Heart left ventricle (tissue), 16 donors: ENCODE measurements around the gene PSMD13. TPM values are rescaled to one million over a fixed set of nuclear protein-coding genes. Genes with fewer than 3 reads are reported as not detected.

Experiments used
- ATAC-seq, 4 donors: fragments of 200-7000 bp; cut with Tn5 transposase; one replicate each; pipeline ENCODE4 v1.9.1; 2020 to 2022; ENCODE audit warnings: moderate library complexity in 4 of 4, mild to moderate bottlenecking in 3 of 4, moderate number of reproducible peaks in 1 of 4
- DNase-seq, 5 donors: peaks; one replicate each; pipeline ENCODE4 v3.0.0-alpha.2; 2020
- H3K27ac ChIP-seq, 12 donors: fragments of 200-600 bp; sonication (generic) in 4 of 12; one replicate each; pipeline versions ENCODE4 v1.5.0 to v1.8.0; 2016 to 2022; ENCODE audit warnings: mild to moderate bottlenecking in 2 of 12
- H3K27me3 ChIP-seq, 9 donors: fragments of 200-600 bp; sonication (generic) in 2 of 9; one replicate each; pipeline versions ENCODE4 v1.5.1 to v1.8.0; 2016 to 2022; ENCODE audit warnings: mild to moderate bottlenecking in 3 of 9
- H3K36me3 ChIP-seq, 9 donors: fragments of 200-600 bp; sonication (generic) in 2 of 9; one replicate each; pipeline versions ENCODE4 v1.5.0 to v1.8.0; 2018 to 2022; ENCODE audit warnings: mild to moderate bottlenecking in 2 of 9
- H3K4me1 ChIP-seq, 12 donors: fragments of 200-600 bp; sonication (generic) in 4 of 12; one replicate each; pipeline versions ENCODE4 v1.5.0 to v1.8.0; 2016 to 2022; ENCODE audit warnings: mild to moderate bottlenecking in 3 of 12
- H3K4me3 ChIP-seq, 12 donors: fragments of 200-600 bp; sonication (generic) in 4 of 12; one replicate each; pipeline versions ENCODE4 v1.5.0 to v1.8.0; 2017 to 2022; ENCODE audit warnings: mild to moderate bottlenecking in 9 of 12, moderate library complexity in 4 of 12
- H3K9me3 ChIP-seq, 12 donors: fragments of 200-600 bp; sonication (generic) in 4 of 12; one replicate each; pipeline versions ENCODE4 v1.5.0 to v1.8.0; 2016 to 2022; ENCODE audit warnings: mild to moderate bottlenecking in 1 of 12
- POLR2A ChIP-seq, 2 donors: fragments of 450-650 bp; IDR thresholded peaks; one replicate each; pipeline ENCODE4 v1.6.1; 2017; ENCODE audit warnings: antibody characterized with exemption in 2 of 2, mild to moderate bottlenecking in 2 of 2, moderate library complexity in 2 of 2
- WGBS, 4 donors: extraction: QIAGEN DNeasy Blood & Tissue Kit in 2 of 4; methylation state at CpG; one replicate each; pipeline versions ENCODE4 v1.1.5 to v1.1.7; 2013 to 2018; 5-methylcytosine and 5-hydroxymethylcytosine counted together
- intact Hi-C, 10 donors: fragments of 100-400 bp; cut with DNase I; formaldehyde crosslinking; loops; one replicate each; pipeline versions ENCODE4 v1.11.1 to v1.14.2; 2022
- polyA plus RNA-seq, 2 donors: library from polyadenylated mRNA; stranded (reverse); fragments of 200-250 nt; gene quantifications; one replicate each; pipeline ENCODE4 v1.2.3, GENCODE V29; 2013
- total RNA-seq, 9 donors: library from RNA; depleted of rRNA in 2 of 9; stranded (reverse); fragments of >200 nt in 2 of 9; fragmentation: NEBNext Ultra II Directional in 3 of 9; extraction: Animal tissue kit (Norgen Biotek cat#: 25700) in 3 of 9; gene quantifications; one replicate each; pipeline versions ENCODE4 v1.1.0 to v1.2.4, GENCODE V29; 2016 to 2023
- TF ChIP-seq, protein P1 (sequence below), 12 donors: fragments of 200-600 bp; sonication (generic) in 4 of 12; IDR thresholded peaks; one replicate each; pipeline versions ENCODE4 v1.5.0 to v1.8.0; 2018 to 2022; ENCODE audit warnings: antibody characterized with exemption in 12 of 12, mild to moderate bottlenecking in 5 of 12
- donor health status: ischemic (EF 13 %, LVEDD 7.1; RV severe dilation, severe dysfunction).
- donor health status: healthy with polysubstance abuse.
- donor health status: DM: no; HTN: yes; CAD: no.
- donor health status: DM: no; HTN: no; CAD: no.
- donor health status: ischemic (EF 25% LVEDD 6.9; RV normal size, moderate dysfunction).
- donor health status: ischemic (EF 25% LVEDD 5.7; RV mildly dilated, moderate dysfunction).
- donor health status: healthy.
- donor health status: DM: yes; HTN: yes; CAD: no.
- donor health status: ischemic (EF 35%, LVEDD 5.7; RV mildly dilated, moderate dysfunction).
- donor health status: nonischemic (EF 11% LVEDD 7.7; RV severe dilation, severe dysfunction).
- donor health status: DM: yes; HTN: yes; CAD: no.
- donor health status: PGD.
- donor health status: ischemic (EF 29% LVEDD 5.4; RV normal size, mild dysfunction).
- donor health status: nonischemic (EF 23%, LVEDD 6.1; RV moderate dilation, normal function).

PSMD13 gene
- total and polyA plus RNA-seq, 11 donors = 75.1 to 140 (median 89.5) TPM

DNA sequence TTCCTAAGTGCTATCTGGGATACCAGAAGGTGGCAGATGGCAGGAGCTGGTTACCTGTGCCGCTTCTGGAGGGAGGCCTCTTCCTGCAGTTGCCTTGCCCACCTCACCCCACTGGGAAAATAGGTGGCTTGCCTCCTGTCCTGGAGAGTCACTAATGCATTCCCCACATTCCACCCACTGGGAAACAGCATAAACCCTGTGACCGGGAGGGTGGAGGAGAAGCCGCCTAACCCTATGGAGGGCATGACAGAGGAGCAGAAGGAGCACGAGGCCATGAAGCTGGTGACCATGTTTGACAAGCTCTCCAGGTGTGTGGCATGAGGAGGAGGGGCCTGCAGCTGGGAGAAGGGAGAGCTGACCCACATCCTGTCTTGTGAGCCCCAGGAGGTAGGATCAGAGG lies 23.7 kb upstream of the PSMD13 start:
- Histone ChIP-seq H3K4me3 (no peak overlapping the region), H3K9me3 (no peaks in the 10 kb centered on the region), H3K4me1 (peaks cover 8 to 24% (median 18%) of the 10 kb centered on the region in 12 donors), H3K36me3 (peaks cover 0 to 82% (median 74%) of the 10 kb centered on the region in 9 donors), H3K27me3 (no peaks in the 10 kb centered on the region), H3K27ac (no peak overlapping the region)
- WGBS, 4 donors = 80 to 90% (median 85%) methylated on average over 4 of the region's 4 CpGs
- ATAC-seq (no peak), DNase-seq (no peak)
- intact Hi-C loops = loop anchor here in 1 of 10 donors (10.0 kb wide), 1 partner anchor 152 kb away; the partner anchor contains the start of gene B4GALNT4
- TF ChIP-seq, protein P1, sequence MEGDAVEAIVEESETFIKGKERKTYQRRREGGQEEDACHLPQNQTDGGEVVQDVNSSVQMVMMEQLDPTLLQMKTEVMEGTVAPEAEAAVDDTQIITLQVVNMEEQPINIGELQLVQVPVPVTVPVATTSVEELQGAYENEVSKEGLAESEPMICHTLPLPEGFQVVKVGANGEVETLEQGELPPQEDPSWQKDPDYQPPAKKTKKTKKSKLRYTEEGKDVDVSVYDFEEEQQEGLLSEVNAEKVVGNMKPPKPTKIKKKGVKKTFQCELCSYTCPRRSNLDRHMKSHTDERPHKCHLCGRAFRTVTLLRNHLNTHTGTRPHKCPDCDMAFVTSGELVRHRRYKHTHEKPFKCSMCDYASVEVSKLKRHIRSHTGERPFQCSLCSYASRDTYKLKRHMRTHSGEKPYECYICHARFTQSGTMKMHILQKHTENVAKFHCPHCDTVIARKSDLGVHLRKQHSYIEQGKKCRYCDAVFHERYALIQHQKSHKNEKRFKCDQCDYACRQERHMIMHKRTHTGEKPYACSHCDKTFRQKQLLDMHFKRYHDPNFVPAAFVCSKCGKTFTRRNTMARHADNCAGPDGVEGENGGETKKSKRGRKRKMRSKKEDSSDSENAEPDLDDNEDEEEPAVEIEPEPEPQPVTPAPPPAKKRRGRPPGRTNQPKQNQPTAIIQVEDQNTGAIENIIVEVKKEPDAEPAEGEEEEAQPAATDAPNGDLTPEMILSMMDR (IDR thresholded peaks at IDR 0.05) = no peak
- no peak for TF ChIP-seq POLR2A (IDR thresholded peaks at IDR 0.05)

DNA sequence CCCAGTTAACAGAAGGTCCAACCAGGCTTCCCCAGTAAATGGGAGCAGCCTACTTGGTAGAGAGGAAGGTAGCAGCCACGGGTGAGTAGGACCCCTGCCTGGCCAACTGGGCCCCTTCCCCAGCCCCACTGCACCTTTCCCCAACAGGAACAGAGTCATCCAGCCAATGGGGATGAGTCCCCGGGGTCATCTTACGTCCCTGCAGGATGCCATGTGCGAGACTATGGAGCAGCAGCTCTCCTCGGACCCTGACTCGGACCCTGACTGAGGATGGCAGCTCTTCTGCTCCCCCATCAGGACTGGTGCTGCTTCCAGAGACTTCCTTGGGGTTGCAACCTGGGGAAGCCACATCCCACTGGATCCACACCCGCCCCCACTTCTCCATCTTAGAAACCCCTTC lies 22.7 kb upstream of the PSMD13 start:
- H3K36me3 ChIP-seq = peaks cover 0 to 92% (median 81%) of the 10 kb centered on the region in 9 donors
- H3K4me3 ChIP-seq = no peak overlapping the region
- ATAC-seq (no peak), DNase-seq (no peak)
- TF ChIP-seq POLR2A (IDR thresholded peaks at IDR 0.05) = no peak
- TF ChIP-seq, protein P1 (IDR thresholded peaks at IDR 0.05) = no peak
- no peak overlapping the region for H3K27ac ChIP-seq
- no peaks in the 10 kb centered on the region for H3K9me3 ChIP-seq
- H3K4me1 ChIP-seq = peaks cover 8 to 23% (median 17%) of the 10 kb centered on the region in 12 donors
- no peaks in the 10 kb centered on the region for H3K27me3 ChIP-seq
- intact Hi-C loops = loop anchor here in 1 of 10 donors (10.0 kb wide), 1 partner anchor 151 kb away; the partner anchor contains the start of gene B4GALNT4
- 81 to 88% (median 85%) methylated on average over 2 to 7 of the region's 7 CpGs for WGBS, 4 donors

- ATAC-seq = no peak
- no peak for DNase-seq
- 70 to 84% (median 75%) methylated on average over 4 of the region's 4 CpGs for WGBS, 4 donors
- H3K4me3 ChIP-seq = no peak overlapping the region
- intact Hi-C loops = loop anchor here in 1 of 10 donors (10.0 kb wide), 1 partner anchor 149 kb away; the partner anchor contains the start of gene B4GALNT4
- peaks cover 0 to 7% (median 2%) of the 10 kb centered on the region in 12 donors for H3K4me1 ChIP-seq
- no peaks in the 10 kb centered on the region for H3K27me3 ChIP-seq
- no peaks in the 10 kb centered on the region for H3K9me3 ChIP-seq
- TF ChIP-seq, protein P1 (IDR thresholded peaks at IDR 0.05) = no peak
- TF ChIP-seq POLR2A (IDR thresholded peaks at IDR 0.05) = no peak
- peaks cover 0 to 87% (median 70%) of the 10 kb centered on the region in 9 donors for H3K36me3 ChIP-seq
- no peak overlapping the region for H3K27ac ChIP-seq
Observed at GRCh38 chr11:215581-216037, 21.2 kb upstream of the PSMD13 start.

GRCh38 chr11:216081-216974 lies 20.4 kb upstream of the PSMD13 start:
- Histone ChIP-seq H3K27me3 (no peaks in the 10 kb centered on the region), H3K9me3 (no peaks in the 10 kb centered on the region), H3K4me1 (peaks cover 0 to under 1% (median 0%) of the 10 kb centered on the region in 12 donors), H3K27ac (no peak overlapping the region), H3K4me3 (no peak overlapping the region), H3K36me3 (peaks cover 0 to 83% (median 62%) of the 10 kb centered on the region in 9 donors)
- TF ChIP-seq, protein P1 (IDR thresholded peaks at IDR 0.05) = no peak
- no peak for TF ChIP-seq POLR2A (IDR thresholded peaks at IDR 0.05)
- intact Hi-C loops = loop anchor here in 1 of 10 donors (10.0 kb wide), 1 partner anchor 148 kb away; the partner anchor contains the start of gene B4GALNT4
- DNase-seq (no peak), ATAC-seq (no peak)
- WGBS, 4 donors = 82 to 89% (median 89%) methylated on average over 10 to 11 of the region's 11 CpGs
